Glutamatergic neuron (in vitro differentiated cells): ENCODE results near the gene MPND. TPM values are rescaled to one million over a fixed set of nuclear protein-coding genes. Genes with fewer than 3 reads are reported as not detected.
"Not testable (repeated sequence)": the region's sequence is repeated elsewhere in the genome, so short reads cannot be mapped to it uniquely, and the experiment has no call there.

Experiments
- DNase-seq: peaks from one replicate; pipeline ENCODE4 v3.0.0; 2022
- H3K27ac Mint-ChIP-seq: one replicate; pipeline ENCODE4 v1.8.0; 2020; ENCODE audit warnings: mild to moderate bottlenecking, mixed read lengths, inconsistent platforms; ENCODE audit not compliant: unreplicated experiment
- H3K27me3 Mint-ChIP-seq: one replicate; pipeline ENCODE4 v1.8.0; 2020; ENCODE audit warnings: mild to moderate bottlenecking, moderate library complexity, mixed read lengths, inconsistent platforms; ENCODE audit not compliant: unreplicated experiment
- H3K36me3 Mint-ChIP-seq: one replicate; pipeline ENCODE4 v1.8.0; 2020; ENCODE audit warnings: mild to moderate bottlenecking, mixed read lengths, inconsistent platforms; ENCODE audit not compliant: unreplicated experiment
- H3K4me1 Mint-ChIP-seq: one replicate; pipeline ENCODE4 v1.8.0; 2020; ENCODE audit warnings: mild to moderate bottlenecking, low read depth, mixed read lengths, inconsistent platforms; ENCODE audit not compliant: unreplicated experiment
- H3K4me3 Mint-ChIP-seq: one replicate; pipeline ENCODE4 v1.8.0; 2020; ENCODE audit warnings: mild to moderate bottlenecking, mixed read lengths, inconsistent platforms; ENCODE audit not compliant: unreplicated experiment
- H3K9me3 Mint-ChIP-seq: one replicate; pipeline ENCODE4 v1.8.0; 2020; ENCODE audit warnings: mild to moderate bottlenecking, moderate library complexity, mixed read lengths, inconsistent platforms; ENCODE audit not compliant: unreplicated experiment
- CTCF ChIP-seq: fragments of 200-600 bp; sonication (generic); IDR thresholded peaks from one replicate; pipeline ENCODE4 v1.5.0; 2021; ENCODE audit not compliant: partially characterized antibody, unreplicated experiment
- total RNA-seq: library from RNA; stranded (reverse); fragmentation: NEBNext Ultra II Directional; extraction: Animal tissue kit (Norgen Biotek cat#: 25700); gene quantifications from one replicate; pipeline ENCODE4 v1.2.1, GENCODE V29; 2021; ENCODE audit not compliant: unreplicated experiment

The MPND gene
- total RNA-seq, 1 donor from 2014 or later = 56.7 TPM

GRCh38 chr19:4346020-4346383 lies 2.6 kb downstream of the MPND start:
- H3K4me3 Mint-ChIP-seq = no peak overlapping the region

GRCh38 chr19:4347521-4347920 lies 4.2 kb downstream of the MPND start:
- no peak for DNase-seq
- Mint-ChIP-seq H3K36me3 (no peaks in the 10 kb centered on the region), H3K27ac (no peak overlapping the region), H3K4me1 (no peaks in the 10 kb centered on the region), H3K27me3 (peaks cover 8% of the 10 kb centered on the region), H3K4me3 (no peak overlapping the region), H3K9me3 (peaks cover 5% of the 10 kb centered on the region)
- TF ChIP-seq CTCF = no peak

More at GRCh38 chr19:4346020-4346383, 2.6 kb downstream of the MPND start:
- no peak for TF ChIP-seq CTCF
- H3K36me3 Mint-ChIP-seq = no peaks in the 10 kb centered on the region
- peaks cover 3% of the 10 kb centered on the region for H3K4me1 Mint-ChIP-seq
- no peak overlapping the region for H3K27ac Mint-ChIP-seq
- H3K9me3 Mint-ChIP-seq = peaks cover 6% of the 10 kb centered on the region
- DNase-seq = no peak
- peaks cover 10% of the 10 kb centered on the region for H3K27me3 Mint-ChIP-seq

GRCh38 chr19:4349225-4349624 lies 5.9 kb downstream of the MPND start:
- not testable (repeated sequence) for H3K27me3 Mint-ChIP-seq, H3K9me3 Mint-ChIP-seq, H3K36me3 Mint-ChIP-seq, H3K27ac Mint-ChIP-seq, DNase-seq, H3K4me3 Mint-ChIP-seq, H3K4me1 Mint-ChIP-seq

- H3K36me3 Mint-ChIP-seq = no peaks in the 10 kb centered on the region
- H3K9me3 Mint-ChIP-seq = no peaks in the 10 kb centered on the region
- H3K27me3 Mint-ChIP-seq = peaks cover 1% of the 10 kb centered on the region
- H3K4me1 Mint-ChIP-seq = no peaks in the 10 kb centered on the region
- H3K4me3 Mint-ChIP-seq = no peak overlapping the region
- no peak for DNase-seq
- no peak overlapping the region for H3K27ac Mint-ChIP-seq
- TF ChIP-seq CTCF = no peak
Observed at GRCh38 chr19:4350111-4350510, 6.7 kb downstream of the MPND start.

- DNase-seq = no peak
- no peaks in the 10 kb centered on the region for H3K9me3 Mint-ChIP-seq
- H3K27ac Mint-ChIP-seq = no peak overlapping the region
- H3K4me3 Mint-ChIP-seq = no peak overlapping the region
- no peaks in the 10 kb centered on the region for H3K36me3 Mint-ChIP-seq
- TF ChIP-seq CTCF = no peak
- peaks cover 1% of the 10 kb centered on the region for H3K27me3 Mint-ChIP-seq
- no peaks in the 10 kb centered on the region for H3K4me1 Mint-ChIP-seq
Observed at GRCh38 chr19:4350726-4351125, 7.4 kb downstream of the MPND start.

- no peak overlapping the region for H3K27ac Mint-ChIP-seq
- peak; percentile 75 for DNase-seq
Observed at GRCh38 chr19:4352701-4353121, 9.3 kb downstream of the MPND start.

More at GRCh38 chr19:4352701-4353121, 9.3 kb downstream of the MPND start:
- Mint-ChIP-seq H3K27me3 (peaks cover 1% of the 10 kb centered on the region), H3K9me3 (peaks cover 1% of the 10 kb centered on the region), H3K4me1 (no peaks in the 10 kb centered on the region), H3K36me3 (no peaks in the 10 kb centered on the region), H3K4me3 (no peak overlapping the region)
- TF ChIP-seq CTCF = peak; percentile 95
